Cardiac septum (tissue), 1 donor: ENCODE measurements around the gene CCL24. TPM values are rescaled to one million over a fixed set of nuclear protein-coding genes. Genes with fewer than 3 reads are reported as not detected.

Experiments
- DNase-seq: peaks from one replicate; pipeline ENCODE4 v3.0.0-alpha.2; 2020; ENCODE audit warnings: low spot score
- intact Hi-C: fragments of 100-400 bp; cut with DNase I; formaldehyde crosslinking; loops from one replicate; pipeline ENCODE4 v1.14.0; 2022
- total RNA-seq: library from RNA; stranded (reverse); fragmentation: NEBNext Ultra II Directional; extraction: Animal tissue kit (Norgen Biotek cat#: 25700); gene quantifications from one replicate; pipeline ENCODE4 v1.2.1, GENCODE V29; 2021
- donor health status: DM: no; HTN: no; CAD: no.

CCL24 gene
- total RNA-seq, 1 donor from 2014 or later = not detected

DNA sequence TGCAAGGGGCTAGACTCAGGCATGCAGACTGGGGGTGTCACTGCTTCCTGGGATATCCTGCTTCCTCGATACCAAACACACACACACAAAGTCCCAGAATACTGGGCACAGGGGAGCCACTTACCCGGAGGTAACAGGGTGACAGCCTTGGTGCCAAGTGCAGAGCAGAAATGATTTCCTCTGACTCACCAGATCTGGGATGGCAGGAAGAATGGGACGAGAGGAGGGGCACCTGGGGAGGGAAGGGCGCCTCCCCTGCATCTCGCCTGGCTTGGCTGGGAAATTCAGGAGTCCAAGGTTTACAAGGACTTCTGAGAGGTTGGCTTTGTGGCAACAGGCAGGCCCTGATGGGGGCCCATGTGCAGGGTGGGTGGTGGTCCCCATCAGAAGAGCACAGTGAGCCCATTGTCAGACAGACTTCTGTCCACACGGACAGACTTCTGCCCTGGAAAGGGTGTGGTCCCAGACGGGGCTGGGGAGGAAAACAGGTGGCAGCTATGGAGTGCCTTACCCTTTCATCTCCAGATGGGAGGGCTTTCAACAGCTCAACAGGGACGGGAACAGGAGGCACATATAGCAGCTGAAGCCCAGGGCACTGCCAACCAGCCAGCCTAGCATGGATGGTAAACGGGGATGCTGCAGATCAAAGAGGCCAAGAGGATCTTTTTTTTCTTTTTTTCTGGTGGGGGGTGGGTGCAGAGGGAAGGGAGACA, 9.7 kb upstream of the CCL24 start:
- no peak for DNase-seq
- intact Hi-C loops = no loop called here

DNA sequence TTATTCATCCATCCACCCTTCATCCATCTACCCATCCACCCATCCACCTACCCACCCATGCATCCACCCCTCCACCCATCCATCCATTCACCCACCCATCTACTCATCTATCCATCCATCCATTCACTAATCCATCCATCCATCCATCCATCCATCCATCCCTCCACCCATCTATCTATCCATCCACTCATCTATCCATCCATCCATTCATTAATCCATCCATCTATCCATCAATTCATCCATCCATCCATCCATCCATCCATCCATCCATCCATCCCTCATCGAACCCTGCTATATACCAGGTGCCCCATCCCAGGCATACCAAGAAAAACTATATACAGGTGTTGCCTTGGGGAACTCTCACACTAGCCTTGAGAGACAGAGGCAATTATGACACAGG, 7.1 kb upstream of the CCL24 start:
- intact Hi-C loops = no loop called here
- no peak for DNase-seq

DNA sequence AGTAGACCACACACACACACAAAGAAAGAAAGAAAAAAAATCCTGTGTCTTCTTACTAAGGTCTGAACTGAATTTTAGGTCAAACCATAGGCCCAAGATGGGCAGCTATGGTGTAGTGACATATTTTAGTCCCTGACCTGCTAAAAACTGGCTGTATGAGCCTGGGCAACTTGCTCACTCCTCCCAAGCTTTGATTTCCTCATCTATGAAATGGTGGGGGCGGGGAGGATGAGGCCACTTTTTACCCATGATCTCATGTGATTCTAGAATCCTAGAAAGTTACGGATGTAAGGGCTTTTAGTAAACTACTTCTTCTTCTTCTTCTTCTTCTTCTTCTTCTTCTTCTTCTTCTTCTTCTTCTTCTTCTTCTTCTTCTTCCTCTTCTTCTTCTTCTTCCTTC, 6.1 kb upstream of the CCL24 start:
- intact Hi-C loops = no loop called here
- no peak for DNase-seq

DNA sequence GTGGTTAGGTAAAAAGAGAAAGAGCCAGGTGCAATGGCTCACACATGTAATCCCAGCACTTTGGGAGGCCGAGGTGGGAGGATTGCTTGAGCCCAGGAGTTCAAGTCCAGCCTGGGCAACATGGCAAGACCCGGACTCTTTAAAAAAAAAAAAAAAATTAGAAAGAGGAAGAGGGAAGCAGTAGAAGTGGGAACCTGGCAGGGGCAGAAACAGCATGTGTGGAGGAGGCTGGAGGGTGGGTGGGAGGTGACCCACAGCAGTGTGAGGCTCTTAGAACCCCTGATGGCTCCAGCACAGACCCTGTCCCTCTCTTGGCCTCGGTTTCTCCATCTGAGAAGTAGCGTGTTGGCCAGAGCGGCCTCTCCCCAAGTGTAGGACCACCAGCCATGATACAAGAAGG, 4.9 kb upstream of the CCL24 start:
- intact Hi-C loops = no loop called here
- no peak for DNase-seq

DNA sequence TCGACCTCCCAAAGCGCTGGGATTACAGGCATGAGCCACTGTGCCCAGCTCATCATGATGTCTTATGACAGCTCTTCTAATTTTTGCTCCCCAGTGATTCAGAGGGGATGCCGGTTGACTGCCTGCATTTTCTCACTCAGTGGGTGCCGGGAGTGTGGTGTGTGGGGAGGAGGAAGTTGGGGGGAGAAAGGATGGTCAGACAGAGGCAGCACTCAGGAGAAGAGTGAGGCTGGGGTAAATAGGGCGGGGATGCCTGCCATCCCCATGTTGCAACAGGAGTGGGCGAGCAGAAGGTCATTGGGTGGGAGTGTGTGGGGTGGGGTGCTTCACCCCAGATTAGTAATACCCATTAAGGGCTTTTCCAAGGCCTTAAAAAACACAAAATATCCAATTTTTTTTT, 3.5 kb upstream of the CCL24 start:
- no peak for DNase-seq
- intact Hi-C loops = no loop called here

DNA sequence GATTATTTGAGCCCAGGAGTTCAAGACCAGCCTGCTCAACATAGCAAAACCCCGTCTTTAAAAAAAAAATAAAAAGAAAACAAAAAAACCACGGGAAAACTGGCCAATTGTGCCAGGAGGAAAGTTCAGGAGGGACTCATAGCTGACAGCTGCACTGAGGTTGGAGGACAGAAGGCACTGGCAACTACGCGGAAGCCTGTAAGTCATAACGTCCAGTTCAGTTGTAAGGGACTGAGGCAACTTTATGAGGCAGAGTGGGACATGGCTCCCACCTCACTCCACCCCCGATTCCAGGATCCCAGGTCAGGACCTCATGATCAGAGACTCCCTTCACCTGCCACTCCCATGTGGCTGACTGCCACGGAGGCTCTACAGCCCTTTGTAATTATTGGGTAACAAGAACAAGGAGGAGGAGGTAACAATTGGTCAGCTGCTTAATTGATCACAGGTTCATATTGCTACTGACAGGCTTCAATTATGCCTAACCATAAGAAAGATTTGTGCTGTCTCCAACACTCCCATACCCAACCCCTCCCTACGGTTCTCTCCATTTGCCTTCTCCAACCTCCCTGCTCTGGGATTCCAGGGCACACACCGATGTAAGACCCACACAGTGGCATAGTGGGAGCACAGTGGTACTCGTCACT, 1.9 kb upstream of the CCL24 start:
- DNase-seq = no peak
- intact Hi-C loops = no loop called here

DNA sequence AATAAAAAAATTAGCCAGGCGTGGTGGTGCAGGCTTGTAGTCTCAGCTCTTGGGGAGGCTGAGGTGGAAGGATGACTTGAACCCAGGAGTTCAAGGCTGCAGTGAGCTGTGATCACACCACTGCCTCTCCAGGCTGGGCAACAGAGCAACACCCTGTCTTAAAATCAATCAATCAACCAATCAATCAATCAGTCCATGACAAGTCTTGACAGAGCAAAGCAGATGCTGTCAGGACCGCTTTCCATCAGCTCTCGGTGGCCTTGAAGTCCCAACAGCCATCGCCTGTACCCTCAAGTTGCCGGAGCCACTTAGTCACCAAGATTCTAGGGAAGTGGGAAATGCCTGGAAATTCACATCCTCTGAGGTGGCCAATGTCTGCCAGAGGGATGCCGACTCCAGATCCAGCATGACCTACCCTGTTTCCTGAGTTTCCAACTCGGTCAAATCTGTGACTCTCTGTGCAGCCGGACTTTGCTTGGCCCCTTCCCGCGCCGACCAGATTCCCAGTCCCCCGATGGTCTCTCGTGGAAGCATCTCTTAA, 871 bp upstream of the CCL24 start:
- intact Hi-C loops = no loop called here
- DNase-seq = no peak

DNA sequence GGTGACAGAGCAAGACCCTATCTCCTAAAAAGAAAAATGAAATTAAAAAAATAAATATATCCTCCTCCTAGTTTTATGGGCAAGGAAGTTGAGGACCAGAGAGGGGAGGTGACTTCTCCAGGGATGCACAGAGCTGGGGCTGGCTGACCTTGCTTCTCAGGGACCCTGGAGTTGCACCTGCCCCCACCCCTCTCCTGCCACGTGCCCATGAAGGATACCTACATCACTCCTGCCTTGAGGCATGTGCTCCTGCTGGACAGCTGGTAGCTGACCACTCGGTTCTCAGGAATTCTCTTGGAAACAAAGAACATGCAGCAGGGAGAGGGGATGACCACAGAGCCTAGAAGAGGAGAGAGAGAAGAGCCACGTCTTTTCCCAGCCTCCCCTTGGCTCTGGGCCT, 522 bp downstream of the CCL24 start:
- intact Hi-C loops = no loop called here

DNA sequence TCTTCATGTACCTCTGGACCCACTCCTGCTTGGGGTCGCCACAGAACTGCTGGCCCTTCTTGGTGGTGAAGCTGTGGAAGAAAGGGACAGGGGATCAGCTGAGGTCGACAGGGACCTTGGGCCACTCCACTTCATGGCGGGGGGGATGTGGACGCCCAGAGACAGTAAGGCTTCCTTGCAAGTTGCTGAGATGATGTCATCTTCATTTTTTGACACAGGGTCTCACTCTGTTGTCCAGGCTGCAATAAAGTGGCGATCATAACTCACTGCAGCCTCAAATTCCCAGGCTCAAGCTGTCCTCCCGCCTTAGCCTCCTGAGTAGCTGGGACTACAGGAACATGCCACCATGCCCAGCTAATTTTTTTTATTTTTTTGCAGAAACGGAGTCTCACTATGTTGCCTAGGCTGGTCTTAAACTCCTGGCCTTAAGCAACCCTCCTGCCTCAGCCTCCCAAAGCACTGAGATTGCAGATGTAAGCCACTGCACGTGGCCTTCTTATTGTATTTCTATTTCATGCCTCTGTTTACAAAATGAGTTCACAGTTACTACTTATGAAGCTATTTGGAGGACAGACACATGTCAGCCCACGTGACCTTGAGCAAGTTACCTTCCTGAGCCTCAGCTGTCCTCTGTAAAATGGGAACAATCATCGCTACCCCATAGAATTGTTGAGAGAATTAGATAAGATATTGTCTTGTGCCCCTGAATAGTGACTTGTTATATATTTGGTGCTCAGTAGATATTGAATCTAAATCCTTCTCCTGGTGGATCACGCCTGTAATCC, 1.5 kb downstream of the CCL24 start:
- intact Hi-C loops = no loop called here
- DNase-seq = no peak

More for the DNA sequence above, 522 bp downstream of the CCL24 start:
- DNase-seq = no peak

DNA sequence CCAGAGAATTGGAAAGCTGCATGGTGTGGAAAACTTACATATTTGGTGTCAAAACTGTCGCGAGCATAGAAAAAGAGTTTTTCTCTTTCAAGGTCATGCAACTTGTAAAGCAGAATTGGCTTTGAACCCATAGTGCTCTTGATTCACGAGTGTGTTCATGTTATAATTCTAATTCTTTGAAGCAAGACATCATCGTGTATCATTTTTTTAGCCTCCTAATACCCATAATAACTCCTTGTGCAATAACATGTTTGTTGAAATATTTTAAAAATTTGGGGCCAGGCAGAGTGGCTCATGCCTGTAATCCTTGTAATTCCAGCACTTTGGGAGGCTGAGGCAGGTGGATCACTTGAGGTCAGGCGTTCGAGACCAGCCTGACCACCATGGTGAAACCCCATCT, 4.2 kb downstream of the CCL24 start:
- intact Hi-C loops = no loop called here
- no peak for DNase-seq

DNA sequence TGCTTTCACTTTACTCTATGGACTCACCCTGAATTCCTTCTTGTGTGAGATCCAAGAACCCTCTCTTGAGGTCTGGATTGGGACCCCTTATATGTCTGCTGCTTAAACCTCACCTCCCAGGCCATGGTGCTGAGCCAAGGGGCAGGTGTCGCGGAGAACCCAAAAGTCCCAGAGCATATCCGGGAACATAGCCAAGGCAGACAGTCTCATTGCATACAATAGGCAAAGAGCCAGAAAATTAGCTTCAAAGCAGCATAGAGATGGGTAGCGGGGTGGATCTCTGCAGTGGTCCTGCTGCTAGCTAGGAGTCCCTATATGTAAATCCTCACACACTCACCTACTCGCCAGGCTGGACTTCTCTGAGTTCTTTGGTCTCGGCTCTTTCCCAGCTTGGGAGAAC, 5.5 kb downstream of the CCL24 start:
- DNase-seq = no peak
- intact Hi-C loops = no loop called here

DNA sequence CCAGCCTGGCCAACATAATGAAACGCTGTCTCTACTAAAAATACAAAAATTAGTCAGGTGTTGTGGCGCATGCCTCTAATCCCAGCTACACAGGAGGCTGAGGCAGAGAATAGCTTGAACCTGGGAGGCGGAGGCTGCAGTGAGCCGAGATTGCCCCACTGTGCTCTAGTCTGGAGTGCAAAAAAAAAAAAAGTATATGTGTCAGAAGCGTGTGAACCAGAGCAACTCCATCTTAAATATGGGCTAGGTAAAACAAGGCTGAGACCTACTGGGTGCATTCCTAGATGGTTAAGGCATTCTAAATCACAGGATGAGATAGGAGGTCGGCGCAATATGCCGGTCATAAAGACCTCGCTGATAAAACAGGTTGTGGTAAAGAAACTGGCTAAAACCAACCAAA, 6.2 kb downstream of the CCL24 start:
- intact Hi-C loops = no loop called here
- no peak for DNase-seq

DNA sequence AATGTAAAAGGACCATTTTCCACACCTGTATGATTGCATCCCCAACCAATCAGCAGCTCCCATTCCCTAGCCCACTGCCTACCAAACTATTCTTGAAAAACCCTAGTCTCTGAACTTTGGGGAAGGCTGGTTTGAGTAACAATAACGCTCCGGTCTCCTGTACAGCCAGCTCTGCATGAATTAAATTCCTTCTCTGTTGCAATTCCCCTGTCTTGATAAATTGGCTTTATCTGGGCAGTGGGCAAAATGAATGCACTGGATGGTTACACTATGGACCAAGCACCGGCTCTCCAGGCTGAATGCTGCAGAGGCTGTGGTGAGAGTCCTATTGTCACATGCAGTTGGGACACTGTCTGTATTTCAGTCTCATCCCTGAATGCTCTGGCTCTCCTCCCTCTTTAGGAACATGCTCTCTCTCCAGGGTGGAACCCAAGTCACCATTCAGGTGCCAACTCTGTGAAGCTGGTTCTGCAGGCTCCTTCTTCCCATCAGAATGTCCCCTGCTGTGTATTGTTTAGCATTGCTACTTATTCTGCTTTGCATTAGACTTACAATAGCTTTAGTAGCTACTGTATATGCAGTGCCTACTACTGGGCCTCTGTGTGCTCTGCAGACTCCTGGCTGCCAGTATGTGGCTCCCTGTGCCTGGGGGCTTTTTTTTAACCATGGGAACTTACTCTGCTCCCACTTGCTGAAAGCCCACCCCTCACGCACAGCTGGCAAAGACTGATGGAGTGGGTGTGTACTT, 6.9 kb downstream of the CCL24 start:
- DNase-seq = no peak
- intact Hi-C loops = no loop called here

DNA sequence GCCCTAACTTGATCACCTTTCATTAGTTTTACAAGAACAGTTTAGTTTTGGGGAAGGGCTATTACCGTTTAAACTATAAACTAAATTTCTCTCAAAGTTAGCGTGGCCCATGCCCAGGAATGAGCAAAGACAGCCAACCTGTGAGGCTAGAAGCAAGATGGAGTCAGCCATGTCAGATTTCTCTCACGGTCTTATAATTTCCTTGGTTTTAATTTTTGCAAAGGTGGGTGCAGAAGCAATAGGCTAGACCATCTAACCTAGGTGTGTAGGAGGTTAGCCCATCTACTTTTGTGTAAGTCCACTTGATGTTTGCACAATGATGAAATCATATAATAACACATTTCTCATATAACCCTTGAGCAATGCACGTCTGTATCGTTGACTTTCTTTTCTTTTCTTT, 8.9 kb downstream of the CCL24 start:
- intact Hi-C loops = no loop called here
- no peak for DNase-seq

DNA sequence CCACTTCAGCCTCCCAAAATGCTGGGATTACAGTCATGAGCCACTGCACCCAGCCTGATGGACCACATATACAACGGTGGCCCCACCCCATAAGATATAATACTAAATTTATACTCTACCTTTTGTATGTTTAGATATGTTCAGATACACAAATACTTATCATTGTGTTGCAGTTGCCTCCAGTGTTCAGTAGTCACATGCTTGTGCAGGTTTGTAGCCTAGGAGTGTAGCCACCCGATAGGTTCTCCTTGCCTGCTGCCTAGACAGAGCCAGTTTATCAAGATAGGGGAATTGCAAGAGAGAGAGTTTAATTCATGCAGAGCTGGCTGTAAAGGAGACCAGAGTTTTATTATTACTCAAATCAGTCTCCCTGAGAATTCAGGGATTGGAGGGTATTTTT, 9.6 kb downstream of the CCL24 start:
- DNase-seq = no peak
- intact Hi-C loops = no loop called here

DNA sequence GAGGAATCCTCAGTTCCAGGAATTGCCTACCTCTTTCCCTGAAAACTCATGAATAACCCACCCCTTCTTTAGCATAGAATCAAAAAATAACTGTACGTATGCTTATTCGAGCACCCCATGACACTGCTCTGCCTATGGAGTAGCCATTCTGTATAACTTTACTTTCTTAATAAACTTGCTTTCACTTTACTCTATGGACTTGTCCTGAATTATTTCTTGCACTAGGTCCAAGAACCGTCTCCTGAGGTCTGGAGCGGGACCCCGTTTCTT, 11.1 kb downstream of the CCL24 start:
- intact Hi-C loops = no loop called here
- DNase-seq = no peak

DNA sequence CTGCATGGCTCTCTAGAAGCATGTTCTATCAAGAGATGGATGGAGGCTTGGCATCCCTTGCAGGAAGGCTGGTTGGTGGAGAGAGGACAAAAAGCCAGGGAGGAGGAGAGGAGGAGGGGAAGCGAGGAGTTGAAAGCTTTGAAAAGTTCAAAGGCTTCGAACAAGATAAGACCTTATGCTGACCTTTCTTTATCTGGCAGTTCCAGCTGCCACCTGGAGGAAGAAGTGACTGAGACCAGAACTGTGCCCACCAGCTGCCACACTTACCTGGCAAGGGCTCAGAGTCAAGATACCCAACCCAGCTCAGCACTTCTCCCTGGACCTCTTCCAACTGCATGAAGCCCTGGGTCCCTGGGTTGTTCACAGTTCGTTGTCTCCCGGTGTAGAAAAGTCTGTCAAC, 14.8 kb downstream of the CCL24 start:
- intact Hi-C loops = no loop called here
- DNase-seq = no peak

DNA sequence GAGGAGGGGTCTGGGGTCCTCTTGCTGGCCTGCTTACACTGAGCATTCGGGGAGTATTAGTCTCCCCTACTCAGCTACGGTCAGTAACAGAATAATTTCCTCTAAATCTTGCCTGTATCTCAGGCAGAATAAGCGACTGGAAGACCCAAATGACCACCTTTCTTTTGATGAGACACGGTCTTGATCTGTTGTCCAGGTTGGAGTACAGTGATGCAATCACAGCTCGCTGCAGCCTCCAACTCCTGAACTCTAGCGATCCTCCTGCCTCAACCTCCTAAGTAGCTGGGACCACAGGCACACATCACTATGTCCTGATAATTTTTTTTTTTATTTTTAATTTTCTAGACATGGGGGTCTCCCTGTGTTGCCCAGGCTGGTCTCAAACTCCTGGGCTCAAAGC, 17.2 kb downstream of the CCL24 start:
- DNase-seq = no peak
- intact Hi-C loops = no loop called here

DNA sequence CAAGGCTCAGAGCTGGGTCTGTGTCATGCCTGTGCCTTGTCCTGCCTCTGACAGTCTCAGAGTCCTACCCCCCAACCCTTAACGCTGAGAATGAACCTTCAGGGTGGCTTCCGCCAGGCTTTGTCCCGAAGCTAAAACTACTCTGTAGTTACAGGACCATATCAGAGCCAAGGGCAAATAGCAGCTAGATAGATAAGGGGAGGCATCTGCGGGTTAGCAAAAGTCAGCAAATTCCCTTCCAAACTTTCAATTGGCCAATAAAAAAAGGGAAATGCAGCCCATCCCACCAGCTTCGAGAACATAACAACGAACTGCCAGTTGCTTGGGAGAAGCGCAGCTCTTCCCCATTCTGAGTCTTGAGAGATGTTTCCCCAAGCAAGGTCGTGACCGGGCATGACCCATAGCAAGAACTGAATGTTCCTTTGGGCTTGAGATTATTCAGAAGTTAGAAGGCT, 17.7 kb downstream of the CCL24 start:
- DNase-seq = no peak
- intact Hi-C loops = no loop called here

DNA sequence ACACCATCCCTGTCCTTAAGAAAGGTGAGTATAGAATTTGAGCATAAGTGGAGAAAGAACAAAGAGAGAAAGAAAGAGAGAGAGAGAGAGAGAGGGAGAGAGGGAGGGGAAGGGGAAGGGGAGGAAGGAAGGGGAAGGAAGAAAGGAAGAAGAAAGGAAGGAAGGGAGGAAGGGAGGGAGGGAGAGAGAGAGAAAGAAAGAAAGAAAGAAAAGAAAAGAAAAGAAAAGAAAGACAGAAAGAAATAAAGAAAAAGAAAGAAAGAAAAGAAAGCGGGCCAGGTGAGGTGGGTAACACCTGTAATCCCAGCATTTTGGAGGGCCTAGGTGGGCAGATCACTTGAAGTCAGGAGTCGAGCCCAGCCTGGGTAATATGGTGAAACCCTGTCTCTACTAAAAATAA, 19.9 kb downstream of the CCL24 start:
- DNase-seq = no peak
- intact Hi-C loops = no loop called here
